Esophagus squamous epithelium (tissue), 5 donors: Measurements from ENCODE around the gene C1orf53. TPM values are rescaled to one million over a fixed set of nuclear protein-coding genes. Genes with fewer than 3 reads are reported as not detected.
A peak's percentile ranks its signal among the peaks of the same experiment; 100 is the strongest.

ENCODE experiments used
- DNase-seq: peaks from one replicate; lab custom pipeline; 2025; lab: John Stamatoyannopoulos, UW
- H3K27ac ChIP-seq, 4 donors: fragments of 200-600 bp; sonication (generic); one replicate each; pipeline ENCODE4 v1.5.1; 2016 to 2019; ENCODE audit warnings: mild to moderate bottlenecking in 1 of 4
- H3K27me3 ChIP-seq, 4 donors: fragments of 200-600 bp; sonication (generic); 1 replicate in 3 of 4; 2 replicates in 1 of 4; pipeline versions ENCODE4 v1.5.1 to v1.6.0; 2017 to 2021; ENCODE audit warnings: antibody characterized with exemption in 1 of 4
- H3K36me3 ChIP-seq, 3 donors: fragments of 200-600 bp; sonication (generic); one replicate each; pipeline ENCODE4 v1.5.1; 2016 to 2019
- H3K4me1 ChIP-seq, 3 donors: fragments of 200-600 bp; sonication (generic); one replicate each; pipeline ENCODE4 v1.5.1; 2017 to 2019
- H3K4me3 ChIP-seq, 4 donors: fragments of 200-600 bp; sonication (generic); 1 replicate in 3 of 4; 2 replicates in 1 of 4; pipeline ENCODE4 v1.5.1; 2016 to 2019; ENCODE audit warnings: mild to moderate bottlenecking in 2 of 4, moderate library complexity in 1 of 4
- H3K9me3 ChIP-seq, 3 donors: fragments of 200-600 bp; sonication (generic); one replicate each; pipeline ENCODE4 v1.5.1; 2016 to 2019
- POLR2A ChIP-seq, 4 donors: fragments of 450-650 bp; IDR thresholded peaks; one replicate each; pipeline ENCODE4 v1.6.1; 2017; ENCODE audit warnings: antibody characterized with exemption in 4 of 4, mild to moderate bottlenecking in 4 of 4, moderate library complexity in 3 of 4
- WGBS, 2 donors: methylation state at CpG; one replicate each; pipeline ENCODE4 v1.1.5; 2018; 5-methylcytosine and 5-hydroxymethylcytosine counted together
- intact Hi-C: fragments of 100-400 bp; cut with DNase I; formaldehyde crosslinking; loops from one replicate; pipeline ENCODE4 v1.15.0; 2022
- total RNA-seq, 4 donors: library from RNA; depleted of rRNA; stranded (reverse); fragments of >200 nt; gene quantifications; one replicate each; pipeline ENCODE4 v1.1.0, GENCODE V29; 2016
- TF ChIP-seq, protein P1 (sequence below), 6 experiments: fragments of 450-650 bp in 4 of 6; fragments of 200-600 bp in 2 of 6; sonication (generic) in 2 of 6; IDR thresholded peaks; one replicate each; pipeline ENCODE4 v1.5.1; 2016 to 2019; ENCODE audit warnings: antibody characterized with exemption in 6 of 6, mild to moderate bottlenecking in 4 of 6, moderate library complexity in 4 of 6
- donor health status: DM: yes; HTN: yes; CAD: no.

The C1orf53 gene
- total RNA-seq, 4 donors from 2014 or later, result 3.4 to 7.2 TPM; not detected in 2

DNA sequence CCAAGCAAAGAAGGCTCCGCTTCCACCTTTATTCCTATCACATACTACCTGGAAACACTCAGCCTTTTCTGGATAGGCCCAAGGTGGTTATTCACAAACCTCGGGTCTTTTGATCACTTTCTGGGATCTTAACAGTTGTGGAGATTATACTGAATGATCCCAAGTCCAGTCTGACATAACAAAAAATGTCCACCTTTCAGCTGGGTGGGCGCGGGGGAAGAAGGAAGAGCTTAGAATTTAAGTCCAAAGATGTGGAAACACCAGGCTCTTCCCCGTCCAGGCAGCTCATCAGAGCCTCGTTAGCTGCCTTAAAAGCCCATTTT lies 338 bp upstream of the C1orf53 start:
- H3K27ac ChIP-seq, result peak overlapping the region; percentile 85 to 90 (median 88)
- intact Hi-C loops, result no loop called here
- H3K9me3 ChIP-seq, result no peaks in the 10 kb centered on the region
- 14 to 17% methylated on average over 5 to 6 of the region's 6 CpGs for WGBS, 2 donors
- peaks cover 0 to 58% (median 0%) of the 10 kb centered on the region in 4 donors for H3K27me3 ChIP-seq
- peaks cover 4 to 14% (median 6%) of the 10 kb centered on the region in 3 donors for H3K4me1 ChIP-seq
- no peak for DNase-seq
- H3K4me3 ChIP-seq, result peak overlapping the region; percentile 63 to 81 (median 78)
- no peak for TF ChIP-seq POLR2A (IDR thresholded peaks at IDR 0.05)
- TF ChIP-seq, protein P1, sequence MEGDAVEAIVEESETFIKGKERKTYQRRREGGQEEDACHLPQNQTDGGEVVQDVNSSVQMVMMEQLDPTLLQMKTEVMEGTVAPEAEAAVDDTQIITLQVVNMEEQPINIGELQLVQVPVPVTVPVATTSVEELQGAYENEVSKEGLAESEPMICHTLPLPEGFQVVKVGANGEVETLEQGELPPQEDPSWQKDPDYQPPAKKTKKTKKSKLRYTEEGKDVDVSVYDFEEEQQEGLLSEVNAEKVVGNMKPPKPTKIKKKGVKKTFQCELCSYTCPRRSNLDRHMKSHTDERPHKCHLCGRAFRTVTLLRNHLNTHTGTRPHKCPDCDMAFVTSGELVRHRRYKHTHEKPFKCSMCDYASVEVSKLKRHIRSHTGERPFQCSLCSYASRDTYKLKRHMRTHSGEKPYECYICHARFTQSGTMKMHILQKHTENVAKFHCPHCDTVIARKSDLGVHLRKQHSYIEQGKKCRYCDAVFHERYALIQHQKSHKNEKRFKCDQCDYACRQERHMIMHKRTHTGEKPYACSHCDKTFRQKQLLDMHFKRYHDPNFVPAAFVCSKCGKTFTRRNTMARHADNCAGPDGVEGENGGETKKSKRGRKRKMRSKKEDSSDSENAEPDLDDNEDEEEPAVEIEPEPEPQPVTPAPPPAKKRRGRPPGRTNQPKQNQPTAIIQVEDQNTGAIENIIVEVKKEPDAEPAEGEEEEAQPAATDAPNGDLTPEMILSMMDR (IDR thresholded peaks at IDR 0.05), result no peak
- no peaks in the 10 kb centered on the region for H3K36me3 ChIP-seq

GRCh38 chr1:197903196-197903514 lies 725 bp downstream of the C1orf53 start:
- Histone ChIP-seq H3K4me3 (peak overlapping the region; percentile 63 to 81 (median 78)), H3K36me3 (no peaks in the 10 kb centered on the region), H3K27ac (peak overlapping the region in 3 of 4 donors; percentile 88 to 90 (median 89)), H3K4me1 (peaks cover 4 to 14% (median 6%) of the 10 kb centered on the region in 3 donors), H3K9me3 (no peaks in the 10 kb centered on the region), H3K27me3 (peaks cover 0 to 59% (median 5%) of the 10 kb centered on the region in 4 donors)
- intact Hi-C loops, result no loop called here
- 19 to 23% methylated on average over 3 of the region's 3 CpGs for WGBS, 2 donors
- no peak for DNase-seq
- no peak for TF ChIP-seq POLR2A (IDR thresholded peaks at IDR 0.05)
- TF ChIP-seq, protein P1 (IDR thresholded peaks at IDR 0.05), result no peak

- H3K27me3 ChIP-seq, result peaks cover 5 to 67% (median 11%) of the 10 kb centered on the region in 4 donors
Observed at GRCh38 chr1:197904126-197904787, 1.8 kb downstream of the C1orf53 start.

GRCh38 chr1:197905699-197906351 lies 3.4 kb downstream of the C1orf53 start:
- no peak for DNase-seq
- no peaks in the 10 kb centered on the region for H3K9me3 ChIP-seq

More at GRCh38 chr1:197904126-197904787, 1.8 kb downstream of the C1orf53 start:
- H3K27ac ChIP-seq, result no peak overlapping the region
- H3K9me3 ChIP-seq, result no peaks in the 10 kb centered on the region
- H3K4me1 ChIP-seq, result peaks cover 4 to 22% (median 6%) of the 10 kb centered on the region in 3 donors
- H3K36me3 ChIP-seq, result no peaks in the 10 kb centered on the region
- WGBS, 2 donors, result 53 to 69% methylated on average over 11 of the region's 11 CpGs
- TF ChIP-seq, protein P1 (IDR thresholded peaks at IDR 0.05), result no peak
- TF ChIP-seq POLR2A (IDR thresholded peaks at IDR 0.05), result no peak
- no peak overlapping the region for H3K4me3 ChIP-seq
- intact Hi-C loops, result no loop called here
- DNase-seq, result no peak

More at GRCh38 chr1:197905699-197906351, 3.4 kb downstream of the C1orf53 start:
- intact Hi-C loops, result no loop called here
- H3K27ac ChIP-seq, result no peak overlapping the region
- H3K27me3 ChIP-seq, result peaks cover 5 to 80% (median 26%) of the 10 kb centered on the region in 4 donors
- H3K4me3 ChIP-seq, result no peak overlapping the region
- H3K4me1 ChIP-seq, result peaks cover 9 to 36% (median 11%) of the 10 kb centered on the region in 3 donors
- H3K36me3 ChIP-seq, result no peaks in the 10 kb centered on the region
- WGBS, 2 donors, result 50 to 56% methylated on average over 5 of the region's 5 CpGs
- TF ChIP-seq POLR2A (IDR thresholded peaks at IDR 0.05), result no peak
- TF ChIP-seq, protein P1 (IDR thresholded peaks at IDR 0.05), result no peak
